Upper lobe of right lung (tissue), 1 donor: ENCODE measurements around the gene BUD31. TPM values are rescaled to one million over a fixed set of nuclear protein-coding genes. Genes with fewer than 3 reads are reported as not detected.

Source experiments
- ATAC-seq: fragments of 200-7000 bp; cut with Tn5 transposase; one replicate; pipeline ENCODE4 v1.9.1; 2020; ENCODE audit warnings: mild to moderate bottlenecking, moderate library complexity
- DNase-seq: peaks from one replicate; pipeline ENCODE4 v3.0.0-alpha.2; 2020
- H3K27ac ChIP-seq: fragments of 200-600 bp; one replicate; pipeline ENCODE4 v1.8.0; 2022
- H3K27me3 ChIP-seq: fragments of 200-600 bp; one replicate; pipeline ENCODE4 v1.8.0; 2022; ENCODE audit warnings: mild to moderate bottlenecking
- H3K36me3 ChIP-seq: fragments of 200-600 bp; one replicate; pipeline ENCODE4 v1.8.0; 2022
- H3K4me1 ChIP-seq: fragments of 200-600 bp; one replicate; pipeline ENCODE4 v1.8.0; 2022
- H3K4me3 ChIP-seq: fragments of 200-600 bp; one replicate; pipeline ENCODE4 v1.8.0; 2022; ENCODE audit warnings: mild to moderate bottlenecking
- H3K9me3 ChIP-seq: fragments of 200-600 bp; one replicate; pipeline ENCODE4 v1.8.0; 2022
- CTCF ChIP-seq: fragments of 200-600 bp; IDR thresholded peaks from one replicate; pipeline ENCODE4 v1.8.0; 2022; ENCODE audit warnings: antibody characterized with exemption
- intact Hi-C: fragments of 100-400 bp; cut with DNase I; formaldehyde crosslinking; loops from one replicate; pipeline ENCODE4 v1.11.0; 2022
- total RNA-seq: library from RNA; stranded (reverse); fragmentation: NEBNext Ultra II Directional; extraction: Animal tissue kit (Norgen Biotek cat#: 25700); gene quantifications from one replicate; pipeline ENCODE4 v1.2.1, GENCODE V29; 2021
- donor health status: DM: no; HTN: yes; CAD: no; lungs with severe emphysema.

BUD31 gene
- total RNA-seq, 1 donor from 2014 or later, result 72.0 TPM

- Histone ChIP-seq H3K4me3 (no peak overlapping the region), H3K27ac (no peak overlapping the region), H3K9me3 (no peaks in the 10 kb centered on the region), H3K36me3 (peaks cover 89% of the 10 kb centered on the region), H3K27me3 (no peaks in the 10 kb centered on the region), H3K4me1 (peaks cover 9% of the 10 kb centered on the region)
- intact Hi-C loops, result no loop called here
- DNase-seq (no peak), ATAC-seq (no peak)
- TF ChIP-seq CTCF, result no peak
These were observed 17.7 kb upstream of the BUD31 start for GRCh38 chr7:99390941-99391602.

- H3K27ac ChIP-seq, result no peak overlapping the region
- intact Hi-C loops, result no loop called here
- no peaks in the 10 kb centered on the region for H3K27me3 ChIP-seq
- peaks cover 87% of the 10 kb centered on the region for H3K36me3 ChIP-seq
- peak overlapping the region; percentile 50 for H3K4me3 ChIP-seq
- DNase-seq, result no peak
- peaks cover 9% of the 10 kb centered on the region for H3K4me1 ChIP-seq
- no peaks in the 10 kb centered on the region for H3K9me3 ChIP-seq
- no peak for TF ChIP-seq CTCF
- no peak for ATAC-seq
These were observed 16.7 kb upstream of the BUD31 start for GRCh38 chr7:99392046-99392445.

GRCh38 chr7:99392659-99393354 lies 16.0 kb upstream of the BUD31 start:
- peak; percentile 85 for ATAC-seq
- Histone ChIP-seq H3K36me3 (peaks cover 89% of the 10 kb centered on the region), H3K4me1 (peaks cover 9% of the 10 kb centered on the region), H3K27ac (peak overlapping the region; percentile 70), H3K27me3 (no peaks in the 10 kb centered on the region), H3K9me3 (no peaks in the 10 kb centered on the region), H3K4me3 (peak overlapping the region; percentile 50)
- intact Hi-C loops, result no loop called here
- peak; percentile 88 for DNase-seq
- TF ChIP-seq CTCF, result no peak

- Histone ChIP-seq H3K27me3 (no peaks in the 10 kb centered on the region), H3K4me1 (peaks cover 11% of the 10 kb centered on the region), H3K36me3 (peaks cover 89% of the 10 kb centered on the region), H3K9me3 (no peaks in the 10 kb centered on the region), H3K4me3 (peak overlapping the region; percentile 50), H3K27ac (peak overlapping the region; percentile 70)
- ATAC-seq (peak; percentile 48), DNase-seq (no peak)
- no peak for TF ChIP-seq CTCF
- intact Hi-C loops, result no loop called here
These were observed 15.2 kb upstream of the BUD31 start for GRCh38 chr7:99393355-99394187.

- intact Hi-C loops, result no loop called here
- H3K36me3 ChIP-seq, result peaks cover 89% of the 10 kb centered on the region
- ATAC-seq, result no peak
These were observed 14.6 kb upstream of the BUD31 start for GRCh38 chr7:99394188-99394502.

More at GRCh38 chr7:99394188-99394502, 14.6 kb upstream of the BUD31 start:
- H3K27ac ChIP-seq, result no peak overlapping the region
- H3K27me3 ChIP-seq, result no peaks in the 10 kb centered on the region
- H3K9me3 ChIP-seq, result no peaks in the 10 kb centered on the region
- H3K4me3 ChIP-seq, result no peak overlapping the region
- no peak for DNase-seq
- H3K4me1 ChIP-seq, result peaks cover 17% of the 10 kb centered on the region
- TF ChIP-seq CTCF, result no peak
